ENCODE measurements around the gene KRT40. TPM values are rescaled to one million over a fixed set of nuclear protein-coding genes. Genes with fewer than 3 reads are reported as not detected.

Gene KRT40
- total and polyA plus RNA-seq, 2 of the 8 experiments (the other 6 are each of a cell fraction or from before 2014, with no cell fraction given): not detected

- no peak for TF ChIP-seq ATF3 (IDR thresholded peaks at IDR 0.05; ENCODE audit: insufficient read depth, low read depth, low read length)
- TF ChIP-seq MAFK (IDR thresholded peaks at IDR 0.05; ENCODE audit: low read depth, low read length): no peak
- no peak for TF ChIP-seq ATF2 (IDR thresholded peaks at IDR 0.05; ENCODE audit: low read length)
- no peak for TF ChIP-seq KDM5A (IDR thresholded peaks at IDR 0.05; ENCODE audit: low read length)
Measured at GRCh38 chr17:40947929-40948328, 36.2 kb downstream of the KRT40 start (continued).

Measured in H1 (cell line).